Endodermal cell (in vitro differentiated cells): ENCODE measurements around the gene MYO5A. TPM values are rescaled to one million over a fixed set of nuclear protein-coding genes. Genes with fewer than 3 reads are reported as not detected.

Experiments
- DNase-seq: peaks from one replicate; pipeline ENCODE4 v3.0.0-alpha.2; 2017
- H3K27ac ChIP-seq: 2 replicates; pipeline ENCODE4 v1.5.1; 2013; ENCODE audit warnings: mild to moderate bottlenecking, low read depth, low read length, moderate library complexity
- H3K27me3 ChIP-seq: 2 replicates; pipeline ENCODE4 v1.6.1; 2013; ENCODE audit warnings: mild to moderate bottlenecking, low read length, moderate library complexity; ENCODE audit not compliant: insufficient read depth, control insufficient read depth, poor library complexity, severe bottlenecking
- H3K36me3 ChIP-seq: 2 replicates; pipeline ENCODE4 v1.7.0; 2013; ENCODE audit warnings: mild to moderate bottlenecking, low read length, moderate library complexity; ENCODE audit not compliant: control insufficient read depth, insufficient read depth
- H3K4me1 ChIP-seq: one replicate; pipeline ENCODE4 v1.7.0; 2013; ENCODE audit warnings: low read length; ENCODE audit not compliant: control insufficient read depth, insufficient read depth
- H3K4me3 ChIP-seq: 2 replicates; pipeline ENCODE4 v1.5.1; 2013; ENCODE audit warnings: mild to moderate bottlenecking, low read length, moderate library complexity
- H3K9ac ChIP-seq: 2 replicates; pipeline ENCODE4 v1.6.1; 2013; ENCODE audit warnings: mild to moderate bottlenecking, low read length, moderate library complexity; ENCODE audit not compliant: poor library complexity, severe bottlenecking; ENCODE audit errors: extremely low read depth
- H3K9me3 ChIP-seq: 2 replicates; pipeline ENCODE4 v1.6.1; 2013; ENCODE audit warnings: mild to moderate bottlenecking, low read length, moderate library complexity; ENCODE audit not compliant: control insufficient read depth
- H3K27ac Mint-ChIP-seq: 2 replicates; pipeline ENCODE4 v1.8.0; 2020; ENCODE audit warnings: mixed read lengths
- H3K27me3 Mint-ChIP-seq: 2 replicates; pipeline ENCODE4 v1.8.0; 2021; ENCODE audit warnings: mild to moderate bottlenecking, mixed read lengths; ENCODE audit not compliant: insufficient read depth
- H3K36me3 Mint-ChIP-seq: 2 replicates; pipeline ENCODE4 v1.8.0; 2020; ENCODE audit warnings: low read depth, mixed read lengths
- H3K4me1 Mint-ChIP-seq: 2 replicates; pipeline ENCODE4 v1.8.0; 2020; ENCODE audit warnings: mixed read lengths
- H3K4me3 Mint-ChIP-seq: 2 replicates; pipeline ENCODE4 v1.8.0; 2020; ENCODE audit warnings: mild to moderate bottlenecking, moderate library complexity, mixed read lengths
- H3K9me3 Mint-ChIP-seq: 2 replicates; pipeline ENCODE4 v1.8.0; 2020; ENCODE audit warnings: mild to moderate bottlenecking, mixed read lengths
- WGBS, 2 experiments: methylation state at CpG; one replicate each; pipeline versions ENCODE4 v1.1.5 to v1.1.7; 2013; ENCODE audit warnings: missing lambda C conversion rate in 2 of 2, mixed read lengths in 1 of 2; ENCODE audit not compliant: insufficient coverage in 1 of 2, insufficient read length in 1 of 2; 5-methylcytosine and 5-hydroxymethylcytosine counted together
- total RNA-seq, 2 donors: library from RNA; stranded (reverse); fragmentation: NEBNext Ultra II Directional in 1 of 2; extraction: Animal tissue kit (Norgen Biotek cat#: 25700) in 1 of 2; gene quantifications; 2 replicates in 1 of 2; 3 replicates in 1 of 2; pipeline ENCODE4 v1.2.1, GENCODE V29; 2021
- TF ChIP-seq, protein P1 (sequence below): fragments of 200-600 bp; sonication (generic); conservative IDR thresholded peaks from 2 replicates; pipeline ENCODE4 v1.5.0; 2021; ENCODE audit warnings: antibody characterized with exemption, mild to moderate bottlenecking

Gene MYO5A
- total RNA-seq, 2 donors from 2014 or later, result 10.0 to 13.1 TPM

DNA sequence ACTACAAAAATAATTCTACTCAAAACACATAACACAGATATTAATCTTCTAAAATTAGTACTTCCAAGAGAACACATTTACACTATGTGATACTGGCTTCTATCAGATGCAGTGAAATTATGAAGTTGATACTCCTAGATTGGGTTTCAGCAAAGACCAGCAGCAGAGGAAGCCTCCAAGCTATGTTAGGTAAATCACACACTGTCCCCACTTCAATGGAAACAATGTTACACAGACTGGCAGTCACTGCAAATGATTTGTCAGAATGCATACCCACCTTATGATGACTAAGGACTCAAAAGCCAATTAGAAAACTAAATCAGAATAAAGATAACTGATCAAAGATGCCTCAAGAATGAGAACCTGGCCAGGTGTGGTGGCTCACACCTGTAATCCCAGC, 143.0 kb downstream of the MYO5A start:
- Mint-ChIP-seq H3K4me3 (no peak overlapping the region), H3K4me1 (no peaks in the 10 kb centered on the region), H3K36me3 (peaks cover 9% of the 10 kb centered on the region), H3K9me3 (no peaks in the 10 kb centered on the region), H3K27me3 (no peaks in the 10 kb centered on the region), H3K27ac (no peak overlapping the region)
- H3K9ac ChIP-seq, result no peak overlapping the region
- no peak for DNase-seq
- TF ChIP-seq, protein P1, sequence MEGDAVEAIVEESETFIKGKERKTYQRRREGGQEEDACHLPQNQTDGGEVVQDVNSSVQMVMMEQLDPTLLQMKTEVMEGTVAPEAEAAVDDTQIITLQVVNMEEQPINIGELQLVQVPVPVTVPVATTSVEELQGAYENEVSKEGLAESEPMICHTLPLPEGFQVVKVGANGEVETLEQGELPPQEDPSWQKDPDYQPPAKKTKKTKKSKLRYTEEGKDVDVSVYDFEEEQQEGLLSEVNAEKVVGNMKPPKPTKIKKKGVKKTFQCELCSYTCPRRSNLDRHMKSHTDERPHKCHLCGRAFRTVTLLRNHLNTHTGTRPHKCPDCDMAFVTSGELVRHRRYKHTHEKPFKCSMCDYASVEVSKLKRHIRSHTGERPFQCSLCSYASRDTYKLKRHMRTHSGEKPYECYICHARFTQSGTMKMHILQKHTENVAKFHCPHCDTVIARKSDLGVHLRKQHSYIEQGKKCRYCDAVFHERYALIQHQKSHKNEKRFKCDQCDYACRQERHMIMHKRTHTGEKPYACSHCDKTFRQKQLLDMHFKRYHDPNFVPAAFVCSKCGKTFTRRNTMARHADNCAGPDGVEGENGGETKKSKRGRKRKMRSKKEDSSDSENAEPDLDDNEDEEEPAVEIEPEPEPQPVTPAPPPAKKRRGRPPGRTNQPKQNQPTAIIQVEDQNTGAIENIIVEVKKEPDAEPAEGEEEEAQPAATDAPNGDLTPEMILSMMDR, result no peak
- H3K27me3 ChIP-seq, result no peaks in the 10 kb centered on the region
- H3K9me3 ChIP-seq, result no peaks in the 10 kb centered on the region
- H3K27ac ChIP-seq, result no peak overlapping the region
- no peak overlapping the region for H3K4me3 ChIP-seq
- peaks cover 9% of the 10 kb centered on the region for H3K36me3 ChIP-seq
- H3K4me1 ChIP-seq, result no peaks in the 10 kb centered on the region

DNA sequence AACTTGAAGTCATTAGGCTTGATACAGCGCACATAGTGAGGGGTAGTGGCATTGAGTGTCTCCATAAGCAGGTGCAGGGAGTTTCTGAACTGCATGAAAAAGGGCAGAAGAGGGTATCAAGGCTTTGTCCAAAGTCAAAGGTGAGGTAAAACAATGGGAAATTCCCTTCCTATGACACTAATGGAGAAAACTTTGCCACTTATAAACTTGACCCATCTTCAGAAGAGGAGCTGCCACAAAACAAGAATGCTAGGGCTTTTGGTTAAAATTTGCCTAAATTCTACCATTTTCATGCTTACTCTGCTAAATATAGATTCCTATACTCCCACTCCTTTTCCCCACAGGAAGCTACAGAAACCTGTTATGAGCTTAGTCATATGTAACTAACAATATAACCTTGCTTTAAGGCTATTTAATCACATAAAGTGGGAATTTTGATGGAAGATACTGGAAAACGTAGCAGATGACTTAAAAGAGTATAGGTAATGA, 145.5 kb downstream of the MYO5A start:
- no peak overlapping the region for H3K4me3 Mint-ChIP-seq
- no peaks in the 10 kb centered on the region for H3K27me3 ChIP-seq
- TF ChIP-seq, protein P1, result no peak
- H3K9ac ChIP-seq, result no peak overlapping the region
- H3K9me3 Mint-ChIP-seq, result no peaks in the 10 kb centered on the region
- peaks cover 19% of the 10 kb centered on the region for H3K36me3 Mint-ChIP-seq
- H3K9me3 ChIP-seq, result no peaks in the 10 kb centered on the region
- H3K4me3 ChIP-seq, result no peak overlapping the region
- H3K27ac Mint-ChIP-seq, result no peak overlapping the region
- peaks cover 9% of the 10 kb centered on the region for H3K36me3 ChIP-seq
- DNase-seq, result no peak
- no peaks in the 10 kb centered on the region for H3K4me1 ChIP-seq
- no peaks in the 10 kb centered on the region for H3K27me3 Mint-ChIP-seq
- no peak overlapping the region for H3K27ac ChIP-seq
- H3K4me1 Mint-ChIP-seq, result no peaks in the 10 kb centered on the region
- 89 to 100% methylated on average over 1 to 2 of the region's 2 CpGs for WGBS, 2 experiments

DNA sequence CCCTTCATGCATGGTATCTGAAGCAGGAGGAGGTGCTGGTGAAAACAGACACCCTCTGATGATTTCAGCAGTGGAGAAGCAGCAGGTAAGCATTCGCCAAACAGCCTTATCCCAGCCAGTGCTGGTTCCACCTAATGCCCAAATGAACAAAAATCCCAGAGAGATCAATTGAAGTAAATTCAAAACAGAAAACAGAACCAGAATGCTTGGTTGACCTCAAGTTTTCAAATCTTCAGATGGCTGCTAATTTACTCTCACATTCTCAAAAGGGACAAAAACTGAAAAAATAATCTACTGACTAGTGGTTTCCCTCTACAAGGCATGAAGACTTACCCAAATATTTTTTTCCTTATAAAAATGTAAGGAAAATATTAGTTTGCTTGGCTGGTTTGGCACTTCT, 146.0 kb downstream of the MYO5A start:
- no peak for DNase-seq
- H3K4me1 Mint-ChIP-seq, result no peaks in the 10 kb centered on the region
- no peak overlapping the region for H3K4me3 Mint-ChIP-seq
- H3K9ac ChIP-seq, result no peak overlapping the region
- TF ChIP-seq, protein P1, result no peak
- no peaks in the 10 kb centered on the region for H3K27me3 ChIP-seq
- peaks cover 19% of the 10 kb centered on the region for H3K36me3 Mint-ChIP-seq
- no peak overlapping the region for H3K27ac ChIP-seq
- peaks cover 9% of the 10 kb centered on the region for H3K36me3 ChIP-seq
- H3K4me1 ChIP-seq, result no peaks in the 10 kb centered on the region
- no peak overlapping the region for H3K4me3 ChIP-seq
- H3K27ac Mint-ChIP-seq, result no peak overlapping the region
- no peaks in the 10 kb centered on the region for H3K9me3 ChIP-seq
- H3K9me3 Mint-ChIP-seq, result no peaks in the 10 kb centered on the region
- H3K27me3 Mint-ChIP-seq, result no peaks in the 10 kb centered on the region
- 100% methylated on average over 1 of the region's 1 CpG for WGBS, 2 experiments
